GM19025 (cell line): ENCODE results near the gene KANSL1.

Experiments
- ATAC-seq: cut with Tn5 transposase; IDR thresholded peaks from one replicate; pipeline ENCODE4 v1.9.1; 2021; ENCODE audit warnings: mild to moderate bottlenecking, low read depth, moderate library complexity; ENCODE audit not compliant: unreplicated experiment

KANSL1 gene

GRCh38 chr17:46086821-46087220 lies 106.4 kb downstream of the KANSL1 start:
- ATAC-seq = no peak

- ATAC-seq = no peak
Measured at GRCh38 chr17:46085522-46085921, 107.7 kb downstream of the KANSL1 start.

GRCh38 chr17:46082257-46082656 lies 111.0 kb downstream of the KANSL1 start:
- no peak for ATAC-seq

DNA sequence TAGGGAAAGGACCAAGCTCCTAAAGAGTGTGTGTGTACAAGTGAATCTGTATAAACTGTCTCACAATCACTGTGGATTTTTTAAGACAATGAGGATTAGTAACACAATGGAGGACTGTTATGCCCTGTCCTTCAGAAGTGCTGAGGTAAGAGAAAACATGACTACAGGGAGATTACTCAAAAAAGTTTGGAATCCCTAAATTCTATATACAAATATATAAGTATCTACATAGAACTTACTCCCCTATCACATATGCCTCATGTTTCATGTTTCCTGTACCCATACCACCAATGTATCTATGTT lies 112.3 kb downstream of the KANSL1 start:
- ATAC-seq = no peak

DNA sequence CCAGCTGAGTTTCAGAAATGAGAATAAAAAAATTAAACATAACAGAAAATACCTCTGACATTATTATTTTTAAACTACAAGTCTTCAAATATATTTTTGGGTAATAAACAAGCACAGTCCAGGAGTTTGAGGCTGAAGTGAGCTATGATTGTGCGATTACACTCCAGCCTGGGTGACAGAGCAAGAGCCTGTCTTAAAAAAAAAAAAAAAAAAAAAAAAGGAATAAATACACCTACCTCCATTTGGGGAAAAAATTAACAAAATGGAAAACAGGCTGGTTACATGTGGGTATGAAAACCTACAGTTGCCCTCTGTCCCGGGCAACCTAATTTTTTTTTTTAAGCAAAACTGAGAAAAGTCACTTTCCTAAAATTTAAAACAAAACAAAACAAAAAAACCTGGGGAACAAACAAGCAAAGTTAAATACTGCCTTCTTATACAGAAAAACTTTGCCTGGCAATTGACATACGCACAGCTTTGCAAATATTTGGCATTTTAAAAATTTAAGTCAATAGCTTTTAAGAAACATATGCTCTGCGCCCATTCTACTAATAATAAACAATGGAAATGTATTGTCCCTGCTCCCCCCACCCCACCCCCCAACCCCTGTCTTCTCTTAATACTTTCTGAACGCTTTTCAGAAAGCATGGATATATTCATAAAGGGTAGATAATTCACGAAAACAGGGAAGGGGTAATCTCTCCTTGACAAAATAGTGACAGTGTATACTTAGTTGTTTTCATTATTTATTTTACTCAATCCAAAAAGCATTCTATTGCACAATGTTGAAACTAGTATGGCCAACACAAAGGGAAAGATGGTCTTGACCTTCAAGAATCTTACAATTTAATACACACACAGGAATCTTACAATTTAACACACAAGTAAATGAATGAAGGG lies 112.9 kb downstream of the KANSL1 start:
- no peak for ATAC-seq

GRCh38 chr17:46078675-46079074 lies 114.6 kb downstream of the KANSL1 start:
- no peak for ATAC-seq

- ATAC-seq = no peak
Measured at GRCh38 chr17:46074540-46074939, 118.7 kb downstream of the KANSL1 start.

- no peak for ATAC-seq
Measured at GRCh38 chr17:46072998-46073397, 120.2 kb downstream of the KANSL1 start.

DNA sequence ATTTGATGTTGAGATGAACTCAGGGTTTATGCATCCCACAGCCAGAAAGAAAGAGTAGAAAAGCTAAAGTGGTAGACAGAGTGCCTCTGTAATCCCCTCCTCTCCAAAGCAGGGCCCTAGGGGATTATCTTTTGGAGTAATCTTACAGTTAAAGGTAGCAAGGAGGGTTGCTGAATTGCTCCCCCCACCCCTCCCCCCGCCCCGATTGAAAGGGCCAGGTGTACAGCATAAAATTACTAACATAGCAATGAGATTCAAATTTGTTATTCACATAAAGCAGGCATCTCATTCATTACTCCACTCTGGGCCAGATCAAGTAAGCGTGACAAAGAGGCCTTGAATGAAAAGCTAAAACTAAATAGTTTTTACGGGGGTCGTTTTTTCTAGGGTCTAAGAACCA lies 121.4 kb downstream of the KANSL1 start:
- ATAC-seq = no peak

DNA sequence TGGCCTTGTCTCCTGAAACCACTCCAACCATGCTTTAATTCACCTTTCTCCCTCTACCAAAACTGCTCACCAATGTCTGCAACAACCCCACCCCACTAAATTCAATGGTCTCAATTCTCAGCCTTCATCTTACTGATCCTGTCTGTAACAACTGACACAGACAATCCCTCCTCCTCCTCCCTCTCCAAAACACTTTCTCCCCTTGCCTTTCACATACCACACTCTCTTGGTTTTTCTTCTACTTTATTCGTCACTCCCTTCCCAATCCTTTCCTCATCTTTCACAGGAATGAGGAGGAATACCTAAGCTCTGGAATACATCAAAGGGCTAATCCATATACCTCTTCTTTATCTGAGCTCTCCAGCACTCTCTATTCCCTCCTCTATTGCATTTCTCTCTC lies 128.8 kb downstream of the KANSL1 start:
- no peak for ATAC-seq

GRCh38 chr17:46063241-46063640 lies 130.0 kb downstream of the KANSL1 start:
- no peak for ATAC-seq

DNA sequence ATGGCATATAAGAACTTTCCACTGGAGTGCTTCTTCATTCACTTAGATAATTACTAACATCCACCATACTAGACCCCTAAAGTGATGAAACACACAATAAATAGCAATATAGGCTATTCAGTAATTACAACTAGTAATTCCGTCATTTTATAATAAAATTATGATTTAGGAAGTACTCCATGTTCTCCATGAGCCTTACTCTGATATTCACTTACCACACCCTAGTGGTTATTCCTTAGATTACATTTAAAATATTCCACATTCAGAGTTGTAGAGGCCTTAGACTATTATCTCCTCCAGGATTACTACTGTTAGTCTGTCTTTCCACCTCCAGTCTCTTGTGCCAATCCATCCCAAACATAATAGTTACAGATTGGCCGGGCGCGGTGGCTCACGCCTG lies 131.8 kb downstream of the KANSL1 start:
- ATAC-seq = no peak

- ATAC-seq = no peak
Measured at GRCh38 chr17:46060461-46060860, 132.8 kb downstream of the KANSL1 start.

- no peak for ATAC-seq
Measured at GRCh38 chr17:46059486-46059885, 133.7 kb downstream of the KANSL1 start.

DNA sequence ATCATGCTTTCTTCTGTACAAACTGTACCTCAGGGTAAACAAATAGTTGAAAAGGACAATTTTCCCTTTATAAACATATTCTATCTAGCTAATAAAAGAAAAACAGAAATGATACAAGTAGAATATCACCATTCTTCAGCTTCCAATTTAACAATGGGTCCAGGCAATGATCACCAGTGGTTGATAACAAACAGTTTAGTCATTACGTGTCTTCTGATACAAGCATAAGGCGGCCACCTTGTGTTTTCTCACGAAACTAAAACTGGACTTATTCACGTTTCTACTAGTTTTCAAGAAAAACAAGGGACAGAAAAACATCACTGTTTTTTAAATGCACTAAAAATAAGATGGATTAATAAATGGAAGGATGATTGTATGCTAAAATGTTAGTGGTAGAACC lies 135.9 kb downstream of the KANSL1 start:
- ATAC-seq = no peak

DNA sequence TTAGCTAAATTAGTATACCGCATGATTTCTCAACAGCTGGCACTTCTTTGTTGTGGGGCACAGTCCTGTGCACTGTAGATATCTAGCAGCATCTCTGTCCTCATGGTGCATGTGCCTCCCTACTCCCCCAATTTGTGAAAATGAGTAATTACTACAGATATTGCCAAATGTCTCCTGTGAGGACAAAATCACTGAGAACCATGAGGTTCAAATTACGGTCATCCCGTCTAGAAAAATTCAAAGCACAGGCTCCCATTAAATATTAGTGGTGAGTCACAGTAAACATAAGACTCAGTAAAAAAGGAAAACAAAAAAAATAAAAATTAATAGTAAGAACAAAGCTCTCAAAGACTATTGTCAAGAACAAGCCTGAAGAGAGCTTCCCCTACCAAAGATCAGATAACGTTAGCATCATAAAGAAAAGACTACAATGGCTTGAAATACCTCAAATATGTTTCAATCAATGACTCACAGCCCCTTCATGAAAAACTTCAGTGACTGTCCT lies 136.4 kb downstream of the KANSL1 start:
- no peak for ATAC-seq

- no peak for ATAC-seq
Measured at GRCh38 chr17:46053911-46054534, 139.2 kb downstream of the KANSL1 start.

- ATAC-seq = no peak
Measured at GRCh38 chr17:46049656-46050055, 143.6 kb downstream of the KANSL1 start.

DNA sequence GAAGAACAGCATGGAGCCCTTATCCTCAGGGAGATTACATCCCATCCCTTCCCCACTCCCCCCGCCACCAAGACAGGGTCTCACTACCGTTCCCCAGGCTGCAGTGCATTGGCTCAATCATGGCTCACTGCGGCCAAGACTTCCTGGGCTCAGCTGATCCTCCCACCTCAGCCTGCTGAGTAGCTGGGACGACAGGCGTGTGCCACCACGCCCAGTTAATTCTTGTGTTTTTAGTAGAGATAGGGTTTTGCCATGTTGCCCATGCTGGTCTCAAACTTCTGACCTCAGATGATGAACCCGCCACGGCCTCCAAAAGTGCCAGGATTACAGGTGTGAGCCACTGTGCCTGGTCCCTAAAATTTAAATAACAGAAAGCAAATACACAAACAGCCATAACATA lies 145.4 kb downstream of the KANSL1 start:
- ATAC-seq = no peak

DNA sequence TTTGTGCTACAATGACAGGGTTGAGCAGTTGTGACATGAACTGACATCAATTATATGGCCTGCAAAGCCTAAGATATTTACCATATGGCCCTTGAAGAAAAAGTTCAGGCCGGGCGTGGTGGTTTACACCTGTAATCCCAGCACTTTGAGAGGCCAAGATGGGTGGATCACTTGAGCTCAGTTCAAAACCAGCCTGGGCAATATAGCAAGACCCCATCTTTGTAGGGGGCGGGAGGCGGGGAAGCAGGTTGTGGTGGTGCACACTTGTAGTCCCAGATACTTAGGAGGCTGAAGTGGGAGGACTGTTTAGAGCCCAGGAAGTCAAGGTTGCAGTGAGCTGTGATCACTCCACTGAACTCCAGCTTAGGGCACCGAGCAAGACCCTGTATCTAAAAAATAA lies 145.8 kb downstream of the KANSL1 start:
- ATAC-seq = no peak

DNA sequence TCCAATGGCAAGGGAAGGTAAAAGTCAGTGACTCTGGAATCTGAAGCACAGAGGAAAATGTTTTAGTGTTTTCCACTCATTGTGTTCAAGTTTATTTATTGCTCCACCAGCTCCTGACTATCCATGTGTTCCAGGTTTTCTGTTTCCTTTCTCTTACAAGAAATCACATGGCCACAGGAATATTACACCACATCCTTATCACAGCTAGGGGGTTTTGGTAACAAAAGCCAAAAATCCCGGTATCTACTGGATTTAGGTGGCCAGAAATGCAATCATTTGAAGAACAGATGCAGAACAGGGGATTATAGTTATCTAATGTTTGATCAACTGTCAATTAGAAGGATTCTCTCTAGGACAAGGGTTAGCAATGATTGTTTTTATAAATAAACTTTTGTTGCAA lies 146.3 kb downstream of the KANSL1 start:
- ATAC-seq = no peak

DNA sequence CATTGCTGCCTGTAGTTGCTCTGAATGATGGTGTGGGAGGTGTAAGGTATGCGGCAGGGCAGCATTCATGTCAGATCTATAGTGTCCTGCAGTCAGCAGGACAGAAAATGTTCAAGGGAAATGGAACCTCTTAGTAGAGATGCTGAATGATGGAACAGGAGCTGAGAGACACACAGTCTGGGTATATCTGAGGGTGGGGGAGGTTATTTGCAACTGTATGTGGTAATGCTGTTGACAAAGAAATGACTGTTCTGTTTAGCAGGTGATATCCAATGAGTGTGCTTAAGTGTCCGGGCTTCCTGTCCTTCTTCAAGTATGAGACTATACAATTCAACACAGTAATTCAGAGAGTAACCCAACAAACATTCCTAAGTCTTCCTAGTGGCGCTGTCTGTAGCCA lies 147.6 kb downstream of the KANSL1 start:
- ATAC-seq = no peak
